GM18517 (cell line): ENCODE results near the gene NUB1.

Source experiments
- ATAC-seq: cut with Tn5 transposase; IDR thresholded peaks from one replicate; pipeline ENCODE4 v1.9.1; 2021; ENCODE audit warnings: mild to moderate bottlenecking, moderate library complexity; ENCODE audit not compliant: unreplicated experiment

The NUB1 gene

DNA sequence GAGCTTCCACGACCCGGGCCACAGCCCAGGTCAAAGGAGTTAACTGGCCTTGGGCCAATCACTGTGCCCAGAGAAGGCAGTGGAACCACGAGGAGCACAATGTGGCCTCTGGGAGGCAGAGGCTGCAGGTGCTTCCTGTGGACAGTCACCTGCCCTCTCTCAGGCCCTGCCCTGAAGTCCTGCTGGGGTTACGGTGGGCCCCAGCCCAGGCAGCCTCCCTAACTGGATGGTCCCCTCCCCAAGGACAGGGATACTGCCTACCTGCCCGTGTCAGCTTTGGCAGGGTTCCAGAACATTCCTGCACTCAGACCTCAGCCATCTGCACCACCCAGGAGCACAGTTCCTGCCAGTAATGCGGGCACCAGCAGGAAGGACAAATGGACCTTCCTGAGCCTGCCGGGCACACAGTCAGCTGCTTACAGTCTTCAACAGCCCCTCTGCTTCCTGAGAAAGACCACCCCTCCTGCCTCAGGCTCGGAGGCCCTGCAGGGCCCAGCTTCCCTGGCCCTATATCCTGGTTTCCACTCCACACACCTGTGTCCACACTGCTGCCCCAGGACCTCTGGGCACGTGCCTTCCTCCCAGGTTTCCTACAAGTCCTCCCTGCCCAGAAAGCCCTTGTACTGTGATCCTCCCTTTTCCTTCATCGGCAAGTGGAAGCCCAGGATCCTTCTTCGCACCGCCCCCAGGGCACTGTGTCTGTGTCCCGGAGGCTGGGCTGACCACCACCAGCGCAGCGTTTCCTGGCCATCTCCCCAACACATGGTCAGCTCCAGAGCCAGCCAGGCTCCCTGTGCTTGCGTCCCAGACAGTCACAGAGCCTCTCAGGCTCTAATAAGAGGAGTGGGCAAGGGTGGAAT is 44.9 kb downstream of the NUB1 start:
- ATAC-seq, result no peak

- no peak for ATAC-seq
Observed at GRCh38 chr7:151387161-151388006, 45.8 kb downstream of the NUB1 start.

GRCh38 chr7:151388007-151388297 is 46.3 kb downstream of the NUB1 start:
- ATAC-seq, result no peak

GRCh38 chr7:151388430-151388829 is 46.8 kb downstream of the NUB1 start:
- ATAC-seq, result no peak

DNA sequence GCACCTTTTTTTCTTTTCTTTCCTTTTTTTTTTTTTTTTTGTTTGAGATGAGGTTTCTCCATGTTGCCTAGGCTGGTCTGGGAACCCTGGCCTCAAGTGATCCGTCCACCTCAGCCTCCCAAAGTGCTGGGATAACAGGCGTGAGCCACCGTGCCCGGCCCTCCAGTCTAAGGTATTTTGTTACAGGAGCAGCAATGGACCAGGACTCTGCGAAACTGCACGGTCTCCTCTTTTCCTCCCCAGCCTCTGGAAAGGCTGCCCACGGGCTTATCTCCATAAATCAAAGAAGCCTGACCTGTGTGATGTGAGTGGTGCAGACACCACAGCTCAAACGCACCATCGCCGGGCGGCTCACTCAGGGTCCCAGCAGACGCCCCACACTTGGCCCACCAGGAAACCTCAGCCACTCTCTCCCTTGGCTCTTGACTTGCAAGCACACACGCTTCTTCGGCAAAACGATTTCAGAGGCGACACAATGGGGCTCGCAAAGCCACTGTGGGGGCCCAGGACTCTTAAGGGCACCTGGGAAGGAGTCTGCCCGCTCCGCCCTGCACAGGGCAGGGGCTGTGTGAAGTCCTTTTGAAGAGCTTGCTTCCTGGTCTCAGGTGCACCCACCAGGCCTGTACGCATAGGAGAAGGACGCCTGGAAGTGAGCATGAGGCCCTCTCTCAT is 47.6 kb downstream of the NUB1 start:
- ATAC-seq, result no peak

GRCh38 chr7:151389768-151390597 is 48.4 kb downstream of the NUB1 start:
- ATAC-seq, result no peak

- no peak for ATAC-seq
Observed at GRCh38 chr7:151390598-151391357, 49.2 kb downstream of the NUB1 start.

DNA sequence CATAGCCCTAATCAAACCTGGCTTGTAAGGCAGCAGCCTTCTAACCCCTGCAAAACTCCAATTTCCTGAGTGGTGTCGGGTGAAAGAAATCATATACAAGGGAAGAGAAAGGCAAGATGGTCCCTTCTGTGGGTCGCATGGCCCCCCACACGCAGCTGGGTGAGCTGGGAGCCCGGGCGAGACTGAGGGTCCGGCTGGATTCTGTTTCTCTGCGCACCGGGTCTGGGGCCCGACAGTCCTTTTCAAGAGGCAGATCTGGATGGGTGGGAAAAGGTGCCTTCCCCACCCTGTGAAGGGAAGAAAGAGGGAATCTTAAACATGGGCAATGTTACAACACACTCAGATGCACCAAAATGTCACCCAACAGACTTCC is 49.7 kb downstream of the NUB1 start:
- ATAC-seq, result no peak

GRCh38 chr7:151392002-151392401 is 50.4 kb downstream of the NUB1 start:
- no peak for ATAC-seq

DNA sequence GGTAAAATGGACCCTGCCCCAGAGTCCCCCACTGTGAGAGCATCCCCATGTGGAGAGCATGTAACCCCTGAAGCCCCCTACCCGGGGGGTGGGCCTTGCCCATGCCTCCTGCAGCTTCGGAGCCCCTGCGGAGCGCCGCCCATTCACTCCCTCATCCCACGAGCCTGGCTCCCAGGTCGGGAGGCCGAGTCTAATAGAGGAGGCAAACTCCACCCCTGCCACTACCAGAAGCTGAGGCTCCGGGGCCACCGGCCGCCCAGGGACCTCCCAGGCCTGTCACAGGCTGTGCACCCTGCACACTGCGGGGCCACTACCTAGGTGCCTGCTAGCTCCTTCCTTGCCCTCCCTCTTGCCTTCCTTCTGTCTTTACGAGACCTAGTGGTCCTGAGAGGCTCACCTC is 50.8 kb downstream of the NUB1 start:
- no peak for ATAC-seq

GRCh38 chr7:151393031-151393977 is 51.7 kb downstream of the NUB1 start:
- no peak for ATAC-seq

DNA sequence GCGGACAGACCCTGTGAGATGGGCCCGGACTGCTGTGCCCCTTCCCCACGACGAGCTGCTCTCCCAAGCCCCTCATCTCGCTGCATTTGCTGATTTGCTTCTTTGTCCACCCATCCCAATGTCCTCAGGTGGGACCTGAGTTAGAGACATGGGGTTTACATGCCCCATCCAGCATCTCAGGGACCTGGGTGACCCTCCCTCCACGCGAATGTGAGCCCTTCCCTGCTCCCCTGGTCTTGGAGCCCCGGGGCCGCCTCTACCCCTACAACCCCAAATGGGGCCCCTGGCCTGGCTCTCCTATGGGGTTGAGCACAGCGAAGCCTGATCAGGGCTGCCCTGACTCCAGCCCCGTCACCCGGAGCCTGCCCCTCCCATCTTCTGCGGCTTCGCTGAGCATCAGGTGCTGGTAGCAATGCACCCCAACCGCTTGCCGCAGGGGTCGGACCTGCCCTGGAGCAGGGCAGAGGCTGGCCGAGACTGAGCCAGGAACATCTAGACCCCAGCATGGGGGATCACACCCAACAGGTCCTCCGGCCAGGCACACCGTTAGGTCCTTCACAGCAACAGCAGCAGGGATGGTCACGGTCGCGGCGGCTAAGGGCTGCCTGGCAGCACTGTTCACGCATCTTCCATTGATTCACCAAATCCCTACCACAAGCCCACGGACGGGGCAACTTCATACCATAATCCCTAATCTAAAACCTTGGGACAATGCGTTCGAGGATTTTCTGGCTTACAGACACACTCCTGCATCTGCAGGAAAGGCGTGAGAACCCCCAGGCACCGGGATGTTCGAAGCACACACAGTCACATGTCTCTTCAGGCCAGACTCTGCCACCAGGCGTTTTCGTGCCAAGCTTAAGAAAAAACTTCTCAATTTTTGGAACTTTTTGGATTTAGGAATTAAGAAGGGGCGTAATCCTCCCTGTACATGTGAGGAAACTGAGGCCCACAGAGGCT is 52.7 kb downstream of the NUB1 start:
- ATAC-seq, result no peak

DNA sequence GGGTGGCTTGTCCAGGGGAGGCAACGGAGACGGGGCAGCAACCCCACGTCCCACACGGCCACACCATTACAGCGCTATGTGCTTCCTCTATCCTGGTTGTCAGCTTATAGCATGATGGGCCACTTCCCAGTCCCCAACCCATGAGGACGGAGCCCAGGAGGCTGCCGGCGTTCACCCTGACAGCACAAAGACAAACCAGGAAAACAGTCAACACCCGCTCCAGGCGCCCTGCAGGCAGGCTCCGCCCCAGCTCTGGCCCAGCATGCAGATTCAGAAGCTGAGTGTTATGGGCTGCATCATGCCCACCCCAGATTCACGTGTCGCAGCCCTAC is 53.4 kb downstream of the NUB1 start:
- ATAC-seq, result no peak

DNA sequence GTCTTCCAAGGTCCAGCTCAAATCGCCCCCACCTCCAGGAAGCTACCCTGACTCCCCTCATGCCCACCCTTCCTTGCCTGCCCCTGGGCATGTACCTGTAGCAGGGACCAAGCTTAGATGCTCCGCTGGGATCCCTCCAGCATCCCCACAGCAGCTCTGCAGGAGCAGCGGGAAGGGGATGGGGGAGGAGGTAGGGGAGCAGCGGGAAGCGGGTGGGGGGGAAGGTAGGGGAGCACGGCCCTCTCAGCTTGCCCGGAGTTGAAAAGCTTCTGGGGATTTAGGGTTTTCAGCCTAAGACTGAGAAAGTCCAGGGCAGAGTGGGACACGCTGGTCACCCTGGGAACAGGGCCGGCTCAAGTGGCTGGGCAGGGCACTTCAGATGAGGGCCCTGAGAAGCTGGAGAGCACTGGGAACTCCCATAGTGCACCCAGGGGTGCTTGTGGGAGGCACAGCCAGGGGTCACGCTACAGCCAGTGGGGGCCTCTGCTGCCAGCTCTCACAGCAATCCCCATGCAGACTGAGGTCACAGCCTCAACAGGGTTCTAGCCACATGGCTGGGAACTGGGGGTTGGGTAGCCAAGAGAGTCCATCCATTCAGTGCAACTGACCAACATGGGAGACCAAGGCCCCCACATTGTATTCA is 54.8 kb downstream of the NUB1 start:
- no peak for ATAC-seq

DNA sequence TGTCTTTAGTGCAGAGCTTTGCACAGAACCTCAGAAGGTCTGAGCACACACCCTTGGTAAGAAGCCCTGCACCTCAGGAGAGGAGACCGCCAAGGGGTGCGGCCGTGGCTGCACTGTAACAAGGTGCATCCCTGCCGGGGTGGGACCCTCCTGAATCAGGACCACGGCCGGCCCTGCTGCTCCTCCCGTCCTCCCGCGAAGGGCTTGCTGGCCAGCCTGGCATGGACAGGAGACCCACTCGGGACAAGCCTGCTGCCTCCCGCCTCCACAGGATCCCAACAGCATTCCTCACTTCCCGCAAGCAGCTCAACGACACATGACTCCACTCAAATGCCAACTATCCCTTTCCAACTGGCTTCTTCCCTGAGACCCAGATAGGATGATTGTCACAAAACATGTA is 55.4 kb downstream of the NUB1 start:
- no peak for ATAC-seq

DNA sequence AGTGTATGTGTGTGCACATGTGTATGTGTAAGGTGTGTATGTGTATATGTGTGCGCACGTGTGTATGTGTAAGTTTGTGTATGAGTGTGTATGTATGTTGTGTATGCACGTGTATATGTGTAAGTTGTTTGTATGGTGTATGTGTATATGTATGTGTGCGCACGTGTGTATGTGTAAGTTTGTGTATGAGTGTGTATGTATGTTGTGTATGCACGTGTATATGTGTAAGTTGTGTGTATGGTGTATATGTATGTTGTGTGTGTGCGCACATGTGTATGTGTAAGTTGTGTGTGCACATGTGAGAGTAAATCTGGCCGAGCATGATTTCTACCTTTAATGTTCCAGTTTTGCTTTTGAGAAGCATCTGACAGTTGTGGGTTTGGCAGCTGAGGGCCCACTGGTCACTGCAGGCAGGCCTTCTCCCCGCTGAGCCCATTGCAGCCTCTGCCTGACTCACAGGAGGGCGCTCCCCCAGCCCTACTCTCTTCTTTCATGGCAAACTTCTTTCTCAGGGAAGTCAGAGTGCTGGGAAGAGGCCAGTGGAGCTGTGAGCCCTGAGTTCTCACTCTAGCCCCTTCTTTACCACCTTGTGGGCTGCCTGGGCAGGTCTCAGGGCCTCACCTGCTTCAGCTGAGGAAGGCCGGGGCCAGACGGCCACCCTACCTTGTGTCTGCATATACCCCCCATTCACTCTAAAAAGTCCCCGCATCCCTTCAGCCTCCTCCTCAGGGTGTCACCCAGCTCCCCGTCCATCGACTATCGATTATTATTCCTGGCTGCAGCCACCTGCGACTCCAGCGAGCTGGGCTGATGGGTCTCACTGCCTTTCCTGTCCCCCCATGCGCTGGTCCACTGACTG is 57.1 kb downstream of the NUB1 start:
- no peak for ATAC-seq

DNA sequence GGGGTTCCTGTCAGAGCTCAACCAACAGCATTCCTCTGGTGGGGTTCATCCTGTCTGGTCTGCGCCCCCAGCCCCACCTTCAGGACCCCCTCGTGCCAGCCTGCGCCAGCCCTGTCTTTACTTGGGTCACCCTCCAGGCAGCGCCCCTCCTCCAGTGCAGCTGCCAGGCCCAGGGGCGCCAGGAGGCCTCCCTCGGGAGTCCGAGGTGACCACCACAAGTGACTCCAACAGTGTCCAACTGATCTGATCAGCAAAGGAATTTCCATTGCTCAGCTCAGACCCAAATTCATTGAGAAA is 57.6 kb downstream of the NUB1 start:
- ATAC-seq, result no peak
